ENCODE measurements around the gene UGT1A1.

The UGT1A1 gene

GRCh38 chr2:233756429-233757081 is 3.5 kb upstream of the UGT1A1 start:
- DNase-seq (ENCODE audit: low spot score) = no peak

DNA sequence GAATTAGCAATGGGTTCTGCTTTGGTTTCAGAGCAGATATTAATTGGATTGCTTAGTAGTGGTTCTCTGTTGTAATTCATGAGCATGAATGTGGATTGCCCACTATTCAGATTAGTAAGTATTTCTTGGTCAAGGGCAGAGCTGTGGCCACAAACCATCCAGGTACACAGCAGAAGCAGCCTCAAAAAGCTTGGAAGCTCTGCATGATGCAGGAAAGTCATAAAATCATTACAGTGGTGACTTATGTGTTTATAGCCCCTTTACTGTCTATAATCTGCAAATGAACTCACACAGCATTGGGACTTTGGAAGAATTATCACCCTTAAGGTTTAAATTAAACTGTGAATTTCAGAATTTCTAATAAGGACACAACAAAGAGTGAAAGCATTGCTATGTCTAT is 1.9 kb upstream of the UGT1A1 start:
- no peak for DNase-seq (ENCODE audit: low spot score)

DNA sequence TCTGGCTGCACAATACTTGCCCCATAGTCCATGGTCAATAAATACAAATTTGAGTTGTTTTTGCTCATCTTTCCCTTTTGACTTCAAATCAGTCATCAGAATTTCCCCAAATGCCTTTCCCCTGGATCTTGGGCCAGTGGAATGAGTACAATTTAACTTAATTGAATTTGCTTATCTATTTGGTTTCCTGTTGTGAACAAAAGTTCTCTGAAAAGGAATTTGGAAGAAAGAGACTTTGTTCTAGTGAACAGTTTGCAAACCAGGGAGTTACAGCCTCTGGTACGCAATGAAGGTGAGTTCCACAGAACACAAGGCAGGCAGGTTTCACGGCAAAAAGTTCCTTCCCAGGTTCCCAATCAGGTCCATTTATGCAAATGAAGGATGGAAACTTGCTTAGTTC is 1.2 kb upstream of the UGT1A1 start:
- DNase-seq (ENCODE audit: low spot score) = no peak

- DNase-seq (ENCODE audit: low spot score) = no peak
Measured at GRCh38 chr2:233761040-233761769, 1.1 kb downstream of the UGT1A1 start.

DNA sequence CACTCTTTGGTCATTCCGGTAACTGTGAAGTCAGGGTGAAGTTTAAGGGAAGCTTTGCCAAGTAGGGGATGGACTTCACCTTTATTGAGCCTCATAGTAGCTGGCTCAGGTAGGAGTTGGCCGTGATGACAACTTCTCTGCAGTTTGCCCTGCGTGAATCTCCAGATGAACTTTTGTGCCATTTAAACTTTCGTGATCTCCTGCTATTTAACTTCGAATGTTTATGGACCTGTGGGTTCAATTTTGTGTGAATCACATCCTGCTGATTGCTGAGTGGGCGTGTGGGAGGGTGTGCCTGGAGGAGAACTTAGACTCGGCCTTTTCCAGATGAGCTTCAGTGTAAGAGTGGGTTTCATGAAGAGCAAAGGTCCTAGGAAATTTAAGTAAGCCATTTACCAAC is 4.2 kb downstream of the UGT1A1 start:
- DNase-seq (ENCODE audit: low spot score) = no peak

GRCh38 chr2:233764761-233765160 is 4.7 kb downstream of the UGT1A1 start:
- DNase-seq (ENCODE audit: low spot score) = no peak

GRCh38 chr2:233766416-233766815 is 6.3 kb downstream of the UGT1A1 start:
- no peak for DNase-seq (ENCODE audit: low spot score)

DNA sequence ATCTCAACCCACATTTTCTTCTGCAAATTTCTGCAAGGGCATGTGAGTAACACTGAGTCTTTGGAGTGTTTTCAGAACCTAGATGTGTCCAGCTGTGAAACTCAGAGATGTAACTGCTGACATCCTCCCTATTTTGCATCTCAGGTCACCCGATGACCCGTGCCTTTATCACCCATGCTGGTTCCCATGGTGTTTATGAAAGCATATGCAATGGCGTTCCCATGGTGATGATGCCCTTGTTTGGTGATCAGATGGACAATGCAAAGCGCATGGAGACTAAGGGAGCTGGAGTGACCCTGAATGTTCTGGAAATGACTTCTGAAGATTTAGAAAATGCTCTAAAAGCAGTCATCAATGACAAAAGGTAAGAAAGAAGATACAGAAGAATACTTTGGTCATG is 8.0 kb downstream of the UGT1A1 start:
- no peak for DNase-seq (ENCODE audit: low spot score)

DNA sequence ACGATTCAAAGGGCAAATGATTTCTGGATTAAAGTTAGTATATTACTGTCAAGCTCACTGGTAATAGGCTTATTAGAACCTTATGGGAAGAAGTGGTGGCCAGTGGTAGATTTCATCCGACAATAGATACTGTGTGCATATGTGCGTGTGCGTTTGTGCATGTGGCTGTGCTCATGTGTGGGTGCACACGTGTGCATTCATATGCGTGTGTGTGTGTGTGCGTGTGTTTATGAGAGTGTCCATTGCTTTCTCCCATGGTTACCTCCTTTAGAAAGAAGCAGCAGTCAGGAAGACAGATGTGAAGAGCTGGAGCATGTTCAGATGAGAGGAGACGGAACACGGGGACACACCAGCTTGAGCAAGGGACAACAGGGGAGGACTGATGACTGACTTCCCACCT is 9.2 kb downstream of the UGT1A1 start:
- no peak for DNase-seq (ENCODE audit: low spot score)

DNA sequence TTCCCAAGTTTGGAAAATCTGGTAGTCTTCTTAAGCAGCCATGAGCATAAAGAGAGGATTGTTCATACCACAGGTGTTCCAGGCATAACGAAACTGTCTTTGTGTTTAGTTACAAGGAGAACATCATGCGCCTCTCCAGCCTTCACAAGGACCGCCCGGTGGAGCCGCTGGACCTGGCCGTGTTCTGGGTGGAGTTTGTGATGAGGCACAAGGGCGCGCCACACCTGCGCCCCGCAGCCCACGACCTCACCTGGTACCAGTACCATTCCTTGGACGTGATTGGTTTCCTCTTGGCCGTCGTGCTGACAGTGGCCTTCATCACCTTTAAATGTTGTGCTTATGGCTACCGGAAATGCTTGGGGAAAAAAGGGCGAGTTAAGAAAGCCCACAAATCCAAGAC is 12.1 kb downstream of the UGT1A1 start:
- no peak for DNase-seq (ENCODE audit: low spot score)

DNA sequence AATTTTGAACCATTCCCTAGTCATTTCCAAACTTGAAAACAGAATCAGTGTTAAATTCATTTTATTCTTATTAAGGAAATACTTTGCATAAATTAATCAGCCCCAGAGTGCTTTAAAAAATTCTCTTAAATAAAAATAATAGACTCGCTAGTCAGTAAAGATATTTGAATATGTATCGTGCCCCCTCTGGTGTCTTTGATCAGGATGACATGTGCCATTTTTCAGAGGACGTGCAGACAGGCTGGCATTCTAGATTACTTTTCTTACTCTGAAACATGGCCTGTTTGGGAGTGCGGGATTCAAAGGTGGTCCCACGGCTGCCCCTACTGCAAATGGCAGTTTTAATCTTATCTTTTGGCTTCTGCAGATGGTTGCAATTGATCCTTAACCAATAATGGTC is 12.5 kb downstream of the UGT1A1 start:
- no peak for DNase-seq (ENCODE audit: low spot score)

DNA sequence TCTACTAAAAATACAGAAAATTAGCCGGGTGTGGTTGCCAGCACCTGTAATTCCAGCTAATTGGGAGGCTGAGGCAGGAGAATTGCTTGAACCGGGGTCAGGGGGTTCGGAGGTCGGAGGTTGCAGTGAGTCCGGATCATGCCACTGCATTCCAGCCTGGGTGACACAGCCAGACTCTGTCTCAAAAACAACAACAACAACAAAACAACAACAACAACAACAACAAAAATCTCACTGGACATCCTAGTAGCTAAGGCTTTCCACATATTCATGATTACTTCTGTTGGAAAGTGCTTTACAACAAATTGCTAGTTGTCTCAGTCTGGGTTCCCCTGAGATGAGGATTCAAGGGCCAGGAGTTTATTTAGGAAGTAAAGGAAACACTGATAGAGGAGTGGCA is 13.8 kb downstream of the UGT1A1 start:
- DNase-seq (ENCODE audit: low spot score) = no peak

DNA sequence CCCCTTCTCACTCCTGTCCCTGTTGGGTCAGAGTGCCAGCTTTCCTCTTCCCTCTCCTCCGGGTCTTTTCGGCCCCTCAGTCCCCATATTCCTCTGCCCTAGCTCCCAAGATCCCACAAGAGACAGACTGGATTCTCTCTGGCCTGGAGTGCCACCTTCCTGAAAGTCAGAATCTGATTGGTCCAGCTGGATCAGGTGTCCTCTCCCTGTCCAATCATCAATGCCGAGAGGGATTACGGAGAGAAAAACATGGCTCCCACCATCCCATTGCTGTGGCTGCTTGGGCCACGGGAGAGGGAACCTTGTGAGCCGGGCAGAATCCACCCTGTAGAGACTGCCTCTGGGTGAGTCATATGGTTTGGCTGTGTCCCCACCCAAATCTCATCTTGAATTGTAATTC is 15.3 kb downstream of the UGT1A1 start:
- DNase-seq (ENCODE audit: low spot score) = no peak

DNA sequence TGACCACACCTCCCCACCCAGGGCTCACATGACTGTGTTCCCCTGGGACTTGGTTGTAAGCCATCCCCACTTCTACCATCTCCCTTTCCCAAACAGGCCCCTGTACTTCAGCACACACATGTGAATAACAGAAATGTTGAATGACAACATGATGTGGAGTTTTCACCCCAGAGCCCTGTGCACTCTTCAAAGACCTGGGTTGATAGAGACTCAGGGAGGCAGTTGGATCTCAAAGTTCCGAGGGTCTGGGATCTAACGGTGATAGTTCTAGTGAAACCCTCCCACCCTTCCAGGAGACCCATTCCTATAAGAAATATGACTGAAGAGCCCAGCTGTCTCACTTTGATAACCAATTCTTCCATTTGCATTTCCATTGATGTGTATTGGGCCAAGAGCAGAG is 18.0 kb downstream of the UGT1A1 start, which contains the start of gene MROH2A:
Gene MROH2A (plus strand): TSS at position 301 of the 400 bp plus-strand sequence. CDS start 1,029 bp downstream, outside the sequence.
- DNase-seq (ENCODE audit: low spot score) = no peak

DNA sequence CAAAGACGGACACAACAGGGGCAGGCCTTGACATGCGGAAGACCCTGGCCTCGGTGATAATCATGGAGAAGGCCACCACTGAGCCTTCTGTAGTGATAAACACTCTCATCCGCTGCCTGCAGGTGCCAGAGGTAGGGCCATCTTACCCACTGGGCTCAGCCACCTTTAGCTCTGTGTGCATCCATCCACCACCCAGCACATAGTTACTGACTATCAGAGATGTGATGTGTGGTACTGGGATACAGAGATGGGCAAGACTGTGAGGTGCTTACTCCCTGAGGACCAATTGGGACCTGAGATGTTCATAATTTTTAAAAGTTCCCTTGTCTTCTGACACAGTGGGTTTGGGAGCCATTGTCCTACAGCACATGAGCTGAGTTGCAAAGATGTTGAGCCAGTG is 19.7 kb downstream of the UGT1A1 start:
- no peak for DNase-seq (ENCODE audit: low spot score)

DNA sequence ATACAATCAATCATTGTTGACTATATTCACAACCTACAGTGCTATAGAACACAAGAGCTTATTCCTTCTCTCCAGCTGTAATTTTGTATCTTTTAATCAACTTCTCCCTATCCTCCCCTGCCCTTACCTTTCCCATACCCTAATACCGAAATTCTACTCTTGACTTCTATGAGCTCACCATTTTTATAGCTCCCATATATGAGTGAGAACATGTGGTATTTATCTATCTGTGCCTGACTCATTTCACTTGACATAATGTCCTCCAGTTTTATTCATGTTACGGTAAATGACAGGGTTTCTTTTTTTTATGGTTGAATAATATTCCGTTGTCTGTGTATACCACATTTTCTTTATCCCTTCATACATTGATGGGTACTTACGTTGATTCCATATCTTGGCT is 20.7 kb downstream of the UGT1A1 start:
- no peak for DNase-seq (ENCODE audit: low spot score)

DNA sequence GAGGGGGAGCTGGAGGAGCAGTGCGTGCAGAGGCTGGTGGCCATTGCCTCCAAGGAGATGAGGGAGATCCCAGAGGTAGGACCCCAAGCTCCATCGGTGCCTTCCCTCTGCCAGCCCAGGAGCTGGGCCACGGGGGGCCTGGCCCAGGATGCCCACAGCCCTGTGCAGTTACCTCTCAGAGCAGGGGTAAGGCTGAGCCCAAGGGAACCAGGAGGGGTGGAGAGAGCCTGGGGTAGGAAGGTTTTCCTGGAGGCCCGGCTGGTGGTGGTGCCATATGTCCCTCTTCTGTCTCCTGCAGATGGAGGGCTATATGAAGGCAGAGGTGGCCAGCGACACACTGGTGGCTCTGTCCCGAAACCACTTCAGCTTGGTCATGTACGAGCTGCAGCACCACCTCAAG is 29.5 kb downstream of the UGT1A1 start:
- DNase-seq (ENCODE audit: low spot score) = no peak

DNA sequence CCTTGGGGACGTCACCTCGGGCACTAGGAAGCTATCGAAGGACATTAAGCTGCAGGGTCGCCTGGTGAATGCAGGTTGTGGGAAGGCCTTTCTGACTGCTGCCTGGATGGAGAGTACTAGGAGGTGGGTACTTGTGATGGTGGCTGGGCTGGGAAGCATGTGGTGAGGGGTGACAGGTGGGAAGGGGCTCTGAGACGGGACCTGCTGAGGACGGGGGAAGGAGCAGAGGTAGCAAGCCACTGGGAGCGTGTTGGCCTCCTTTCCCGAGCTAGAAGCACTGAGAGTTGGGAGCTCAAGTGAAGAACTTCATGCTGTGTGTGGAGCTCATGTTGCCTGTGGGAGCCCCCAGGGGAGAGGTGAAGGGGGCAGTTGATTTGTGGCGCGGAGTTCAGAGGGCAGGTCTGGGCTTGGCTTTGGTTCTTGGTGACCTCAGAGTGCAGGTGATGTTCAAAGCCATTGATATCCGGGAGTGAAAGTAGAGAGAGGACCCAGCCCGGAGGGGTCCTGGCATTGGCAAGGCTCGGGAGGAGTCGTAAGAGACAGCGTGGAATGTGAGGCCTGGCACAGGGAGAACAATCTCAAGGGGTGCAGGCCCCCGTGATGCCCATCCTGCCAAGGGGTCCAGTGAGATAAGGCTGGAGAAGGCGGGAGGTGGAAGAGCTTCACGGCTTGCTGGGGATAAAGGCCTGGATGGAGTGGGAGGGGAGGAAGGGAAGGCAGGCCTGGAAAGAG is 31.2 kb downstream of the UGT1A1 start:
- no peak for DNase-seq (ENCODE audit: low spot score)

GRCh38 chr2:233791883-233792329 is 31.8 kb downstream of the UGT1A1 start:
- DNase-seq (ENCODE audit: low spot score) = no peak

GRCh38 chr2:233792720-233793119 is 32.6 kb downstream of the UGT1A1 start:
- no peak for DNase-seq (ENCODE audit: low spot score)

GRCh38 chr2:233793465-233794127 is 33.5 kb downstream of the UGT1A1 start:
- no peak for DNase-seq (ENCODE audit: low spot score)

- DNase-seq (ENCODE audit: low spot score) = no peak
Measured at GRCh38 chr2:233794128-233794658, 34.1 kb downstream of the UGT1A1 start.
